Coronary artery (tissue), 2 donors: ENCODE measurements around the gene TESMIN.

Experiments used
- DNase-seq: peaks from one replicate; pipeline ENCODE4 v3.0.0-alpha.2; 2017; ENCODE audit warnings: low spot score
- H3K27ac ChIP-seq, 2 donors: fragments of 200-600 bp; sonication (generic); one replicate each; pipeline ENCODE4 v1.5.1; 2016 to 2019
- H3K4me3 ChIP-seq: fragments of 200-600 bp; sonication (generic); 2 replicates; pipeline ENCODE4 v1.5.1; 2016; ENCODE audit warnings: mild to moderate bottlenecking, moderate library complexity
- CTCF ChIP-seq: fragments of 200-600 bp; sonication (generic); IDR thresholded peaks from one replicate; pipeline ENCODE4 v1.5.1; 2019; ENCODE audit warnings: antibody characterized with exemption

The TESMIN gene

GRCh38 chr11:68695531-68695930 lies 55.8 kb downstream of the TESMIN start:
- TF ChIP-seq CTCF = no peak
- Histone ChIP-seq H3K4me3 (no peak overlapping the region), H3K27ac (no peak overlapping the region)
- no peak for DNase-seq

GRCh38 chr11:68694431-68695297 lies 56.7 kb downstream of the TESMIN start:
- no peak for DNase-seq
- Histone ChIP-seq H3K27ac (no peak overlapping the region), H3K4me3 (no peak overlapping the region)
- no peak for TF ChIP-seq CTCF

- no peak overlapping the region for H3K27ac ChIP-seq
- no peak overlapping the region for H3K4me3 ChIP-seq
- no peak for DNase-seq
- no peak for TF ChIP-seq CTCF
Measured at GRCh38 chr11:68693484-68693882, 57.8 kb downstream of the TESMIN start.

GRCh38 chr11:68692871-68693483 lies 58.3 kb downstream of the TESMIN start:
- no peak for TF ChIP-seq CTCF
- DNase-seq = no peak
- no peak overlapping the region for H3K4me3 ChIP-seq
- H3K27ac ChIP-seq = no peak overlapping the region

GRCh38 chr11:68692115-68692514 lies 59.2 kb downstream of the TESMIN start:
- no peak overlapping the region for H3K4me3 ChIP-seq
- no peak for DNase-seq
- H3K27ac ChIP-seq = no peak overlapping the region
- TF ChIP-seq CTCF = no peak

GRCh38 chr11:68691402-68691784 lies 59.9 kb downstream of the TESMIN start:
- no peak for DNase-seq

More at GRCh38 chr11:68691402-68691784, 59.9 kb downstream of the TESMIN start:
- H3K4me3 ChIP-seq = no peak overlapping the region
- H3K27ac ChIP-seq = no peak overlapping the region
- TF ChIP-seq CTCF = no peak
